IMR-90 (cell line): Measurements from ENCODE around the gene MSMP. TPM values are rescaled to one million over a fixed set of nuclear protein-coding genes. Genes with fewer than 3 reads are reported as not detected.

Experiments
- ATAC-seq: fragments of 200-7000 bp; cut with Tn5 transposase; 2 replicates; pipeline ENCODE4 v1.9.1; 2020; ENCODE audit warnings: low read depth, mild to moderate bottlenecking, moderate library complexity
- BruUV-seq: library from RNA; stranded (reverse); fragments of 400-500 nt; replicated peaks from 2 replicates; lab custom pipeline; 2021; lab: Mats Ljungman, UMichigan
- CTCF ChIA-PET: fragments of 300-600 bp; formaldehyde crosslinking; extraction: SDS; loops from one replicate; lab custom pipeline; 2021; ENCODE audit warnings: antibody characterized with exemption; lab: Yijun Ruan, JAX
- POLR2A ChIA-PET: fragments of 300-600 bp; sonication (Branson Sonifier 250); formaldehyde crosslinking; loops from one replicate; lab custom pipeline; 2022; ENCODE audit warnings: antibody characterized with exemption; ENCODE audit not compliant: unreplicated experiment; lab: Charles Lee
- DNase-seq: peaks from one replicate; pipeline ENCODE4 v3.0.0; 2013
- H2AFZ ChIP-seq: replicated peaks from 2 replicates; pipeline ENCODE3; 2013; ENCODE audit warnings: low read length, mild to moderate bottlenecking; ENCODE audit not compliant: poor library complexity
- H2AK5ac ChIP-seq: 2 replicates; pipeline ENCODE4 v1.6.1; 2013; ENCODE audit warnings: low read depth, low read length, inconsistent platforms
- H2AK9ac ChIP-seq: replicated peaks from 2 replicates; pipeline ENCODE3; 2013; ENCODE audit warnings: mild to moderate bottlenecking, low read depth, low read length, moderate library complexity; ENCODE audit not compliant: poor library complexity
- H2BK120ac ChIP-seq: 2 replicates; pipeline ENCODE4 v1.6.1; 2013; ENCODE audit warnings: low read depth, low read length, inconsistent platforms
- H2BK15ac ChIP-seq: 3 replicates; pipeline ENCODE4 v1.6.1; 2013; ENCODE audit warnings: low read depth, low read length, inconsistent platforms
- H2BK20ac ChIP-seq: 2 replicates; pipeline ENCODE4 v1.6.1; 2013; ENCODE audit warnings: low read depth, mild to moderate bottlenecking, inconsistent platforms, low read length, moderate library complexity
- H2BK5ac ChIP-seq: 2 replicates; pipeline ENCODE4 v1.6.1; 2013; ENCODE audit warnings: mild to moderate bottlenecking, low read depth, low read length, inconsistent platforms; ENCODE audit not compliant: poor library complexity, severe bottlenecking
- H3K14ac ChIP-seq: replicated peaks from 2 replicates; pipeline ENCODE4 v1.6.1; 2013; ENCODE audit warnings: low read depth, low read length, inconsistent platforms
- H3K18ac ChIP-seq: 2 replicates; pipeline ENCODE4 v1.6.1; 2013; ENCODE audit warnings: low read depth, low read length, control low read depth
- H3K23ac ChIP-seq: 2 replicates; pipeline ENCODE4 v1.6.1; 2013; ENCODE audit warnings: low read depth, low read length, inconsistent platforms
- H3K27ac ChIP-seq: 2 replicates; pipeline ENCODE4 v1.5.1; 2013; ENCODE audit warnings: mild to moderate bottlenecking, control low read depth, low read length; ENCODE audit not compliant: insufficient read depth
- H3K27me3 ChIP-seq: 2 replicates; pipeline ENCODE4 v1.6.1; 2013; ENCODE audit warnings: low read length; ENCODE audit not compliant: control insufficient read depth, insufficient read depth
- H3K36me3 ChIP-seq: 2 replicates; pipeline ENCODE4 v1.6.1; 2013; ENCODE audit warnings: low read length, mixed read lengths; ENCODE audit not compliant: control insufficient read depth, insufficient read depth
- H3K4ac ChIP-seq: 2 replicates; pipeline ENCODE4 v1.6.1; 2013; ENCODE audit warnings: low read depth, low read length, inconsistent platforms
- H3K4me1 ChIP-seq: 2 replicates; pipeline ENCODE4 v1.6.1; 2013; ENCODE audit warnings: low read length, mixed read lengths; ENCODE audit not compliant: control insufficient read depth, insufficient read depth
- H3K4me2 ChIP-seq: 2 replicates; pipeline ENCODE4 v1.6.1; 2013; ENCODE audit warnings: low read depth, mild to moderate bottlenecking, control low read depth, low read length, moderate library complexity
- H3K4me3 ChIP-seq: 2 replicates; pipeline ENCODE4 v1.5.1; 2013; ENCODE audit warnings: low read depth, mild to moderate bottlenecking, control low read depth, low read length, moderate library complexity; ENCODE audit not compliant: insufficient read depth
- H3K56ac ChIP-seq: 2 replicates; pipeline ENCODE4 v1.6.1; 2013; ENCODE audit warnings: low read length, inconsistent platforms; ENCODE audit not compliant: insufficient read depth; ENCODE audit errors: extremely low read depth
- H3K79me1 ChIP-seq, 2 experiments: 2 replicates each; pipeline ENCODE4 v1.6.1; 2013; ENCODE audit warnings: low read length in 2 of 2, inconsistent platforms in 1 of 2, low read depth in 1 of 2
- H3K9ac ChIP-seq: 2 replicates; pipeline ENCODE4 v1.6.1; 2013; ENCODE audit warnings: low read depth, low read length, control low read depth
- H3K9me1 ChIP-seq: 2 replicates; pipeline ENCODE4 v1.6.1; 2013; ENCODE audit warnings: low read length, inconsistent platforms; ENCODE audit not compliant: insufficient read depth
- H3K9me3 ChIP-seq: 2 replicates; pipeline ENCODE4 v1.6.1; 2013; ENCODE audit warnings: low read length; ENCODE audit not compliant: control insufficient read depth, insufficient read depth
- H4K20me1 ChIP-seq: 2 replicates; pipeline ENCODE4 v1.6.1; 2013; ENCODE audit warnings: low read length, inconsistent platforms; ENCODE audit not compliant: insufficient read depth
- H4K5ac ChIP-seq: 2 replicates; pipeline ENCODE4 v1.6.1; 2013; ENCODE audit warnings: mild to moderate bottlenecking, low read depth, low read length, control low read depth
- H4K8ac ChIP-seq, 2 experiments: 2 replicates each; pipeline ENCODE4 v1.6.1; 2013; ENCODE audit warnings: low read depth in 2 of 2, low read length in 2 of 2, control low read depth in 1 of 2, inconsistent platforms in 1 of 2
- H4K91ac ChIP-seq: 2 replicates; pipeline ENCODE4 v1.6.1; 2013; ENCODE audit warnings: low read depth, low read length, inconsistent platforms; ENCODE audit not compliant: insufficient read depth
- RCOR1 ChIP-seq: IDR thresholded peaks from 2 replicates; pipeline ENCODE4 v1.6.1; 2012; ENCODE audit warnings: mild to moderate bottlenecking, low read length, improper control_type of control experiment; ENCODE audit not compliant: insufficient replicate concordance
- WGBS, 2 experiments: methylation state at CpG; one replicate each; pipeline versions ENCODE4 v1.1.5 to v1.1.7; 2013; ENCODE audit warnings: missing lambda C conversion rate in 2 of 2; ENCODE audit not compliant: insufficient read length in 1 of 2; ENCODE audit errors: extremely low coverage in 2 of 2; 5-methylcytosine and 5-hydroxymethylcytosine counted together
- dilution Hi-C: fragments of 300-500 bp; cut with HindIII; formaldehyde crosslinking; loops from one replicate; pipeline ENCODE4 v1.14.3; 2018; ENCODE audit warnings: low sequenced_read_pairs; ENCODE audit not compliant: unreplicated experiment
- in situ Hi-C: fragments of 300-500 bp; cut with MboI; formaldehyde crosslinking; loops from 3 replicates; pipeline ENCODE4 v1.14.3; 2019; ENCODE audit warnings: low sequenced_read_pairs, inconsistent platforms, mixed read lengths
- intact Hi-C: fragments of 100-400 bp; cut with micrococcal nuclease; formaldehyde crosslinking; loops from 2 replicates; pipeline ENCODE4 v1.10.0; 2022
- polyA plus RNA-seq, 3 experiments: library from polyadenylated mRNA; depleted of rRNA; stranded (reverse); fragments of >200 nt; gene quantifications; 2 replicates each; pipeline ENCODE4 v1.2.3, GENCODE V29; 2012; ENCODE audit warnings: low replicate concordance in 1 of 3
- total RNA-seq: library from RNA; depleted of rRNA; stranded (reverse); fragments of >200 nt; gene quantifications from 2 replicates; pipeline ENCODE4 v1.2.3, GENCODE V29; 2012
- TF ChIP-seq, protein P1 (sequence below): fragments of 150-350 bp; IDR thresholded peaks from 2 replicates; pipeline ENCODE4 v1.6.1; 2017; ENCODE audit warnings: mild to moderate bottlenecking, antibody characterized with exemption, low read length, low read depth

MSMP gene
- total and polyA plus RNA-seq, 2 of the 4 experiments (the other 2 are of a cell fraction) = not detected

DNA sequence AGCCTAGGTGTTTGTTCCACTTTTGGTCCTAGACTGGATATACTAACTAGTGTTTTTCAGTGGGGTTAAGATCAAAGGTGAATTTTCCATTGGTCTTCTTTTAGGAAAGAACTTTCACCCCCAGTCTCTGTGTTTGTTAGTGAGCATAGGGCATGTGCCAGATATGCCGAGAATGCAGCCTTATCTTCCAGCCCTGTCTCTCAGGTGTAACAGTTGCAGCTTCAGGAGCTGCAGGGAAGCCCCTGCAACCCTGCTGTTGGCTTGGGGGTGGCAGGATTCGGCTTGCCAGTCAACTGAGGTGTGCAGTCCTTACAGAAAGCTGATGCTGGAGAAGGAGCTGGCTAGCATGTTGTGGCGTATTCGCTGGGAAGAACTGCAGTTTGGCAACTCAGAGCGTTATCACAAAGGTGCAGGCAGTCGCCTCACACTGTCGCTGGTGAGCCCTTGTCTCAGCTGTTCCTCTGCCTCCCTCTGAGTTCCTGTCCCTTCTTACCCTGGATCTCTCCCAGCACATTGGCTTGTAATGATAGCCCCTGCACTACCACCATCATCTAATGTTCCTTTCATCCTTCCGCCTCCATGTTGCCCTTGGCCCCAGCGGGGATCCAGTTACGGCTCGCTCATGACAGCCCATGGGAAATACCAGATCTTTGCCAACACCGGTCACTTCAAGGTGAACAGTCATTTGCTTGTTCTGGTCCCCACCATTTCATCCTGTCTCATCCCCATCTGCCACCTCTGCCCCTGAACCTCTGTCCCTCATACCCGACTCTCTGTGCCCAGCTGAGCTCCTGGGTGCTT is 47.5 kb upstream of the MSMP start:
- Histone ChIP-seq H2AFZ (no peak overlapping the region), H3K4me2 (no peak overlapping the region), H2AK5ac (no peak overlapping the region), H4K5ac (no peak overlapping the region), H4K8ac (no peak overlapping the region), H2BK15ac (no peak overlapping the region), H3K27me3 (no peaks in the 10 kb centered on the region), H2BK20ac (no peak overlapping the region), H3K27ac (no peak overlapping the region), H3K23ac (no peak overlapping the region), H3K4me1 (no peaks in the 10 kb centered on the region; the same call in 1 of the 2 replicates), H2AK9ac (no peak overlapping the region), H2BK120ac (no peak overlapping the region), H3K9ac (no peak overlapping the region), H2BK5ac (no peak overlapping the region), H3K18ac (no peak overlapping the region), H3K79me1 (peaks cover 0 to 19% of the 10 kb centered on the region in 2 experiments; a peak in 2 of 4 replicates), H3K4me3 (no peak overlapping the region), H4K20me1 (no peaks in the 10 kb centered on the region), H4K91ac (no peak overlapping the region), H3K14ac (no peak overlapping the region), H3K4ac (no peak overlapping the region), H3K56ac (no peak overlapping the region), H3K36me3 (peaks cover 35% of the 10 kb centered on the region), H3K9me3 (no peaks in the 10 kb centered on the region), H3K9me1 (peaks cover 20% of the 10 kb centered on the region)
- dilution Hi-C loops (no loop called here), in situ Hi-C loops (no loop called here), intact Hi-C loops (no loop called here)
- ATAC-seq (no peak), DNase-seq (no peak)
- CTCF ChIA-PET = no interaction called here
- WGBS, 2 experiments = 89% methylated on average over 9 of the region's 13 CpGs; no CpG with 5 or more reads in 1 of the 2 experiments
- POLR2A ChIA-PET = interaction anchor here (0.9 kb wide), 1 partner anchor 10 kb away, joined by 3 read pairs; no protein-coding TSS in a partner anchor
- TF ChIP-seq, protein P1, sequence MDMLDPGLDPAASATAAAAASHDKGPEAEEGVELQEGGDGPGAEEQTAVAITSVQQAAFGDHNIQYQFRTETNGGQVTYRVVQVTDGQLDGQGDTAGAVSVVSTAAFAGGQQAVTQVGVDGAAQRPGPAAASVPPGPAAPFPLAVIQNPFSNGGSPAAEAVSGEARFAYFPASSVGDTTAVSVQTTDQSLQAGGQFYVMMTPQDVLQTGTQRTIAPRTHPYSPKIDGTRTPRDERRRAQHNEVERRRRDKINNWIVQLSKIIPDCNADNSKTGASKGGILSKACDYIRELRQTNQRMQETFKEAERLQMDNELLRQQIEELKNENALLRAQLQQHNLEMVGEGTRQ = no peak
- no peak for TF ChIP-seq RCOR1
- no TSS peak for BruUV-seq
